Islet of Langerhans (tissue), 1 donor: ENCODE results near the gene SAP30BP.
"Not testable (repeated sequence)": the region's sequence is repeated elsewhere in the genome, so short reads cannot be mapped to it uniquely, and the experiment has no call there.

Experiments
- FAIRE-seq: peaks from one replicate; lab custom pipeline; 2011; peaks lifted over from hg19 to GRCh38; lab: Jason Lieb, UNC

Gene SAP30BP

DNA sequence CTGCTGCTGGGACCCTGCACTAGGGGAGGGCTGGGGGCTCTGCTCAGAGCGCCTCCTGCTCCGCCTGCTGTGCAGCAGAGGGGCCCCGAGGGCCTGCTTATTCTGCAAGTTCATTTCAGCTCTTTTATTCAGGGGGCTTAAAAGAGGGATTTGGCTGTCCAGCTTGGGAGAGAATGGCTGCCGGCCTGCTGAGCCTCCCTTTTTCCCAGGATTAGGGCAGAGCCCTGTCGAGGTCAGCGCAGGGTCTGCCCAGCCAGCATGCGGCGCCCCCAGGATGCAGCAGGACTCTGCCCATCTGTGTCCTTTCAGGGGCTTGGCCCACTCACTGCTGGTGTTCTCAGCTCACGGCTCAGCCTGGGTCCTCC is 32.8 kb upstream of the SAP30BP start:
- no peak for FAIRE-seq

DNA sequence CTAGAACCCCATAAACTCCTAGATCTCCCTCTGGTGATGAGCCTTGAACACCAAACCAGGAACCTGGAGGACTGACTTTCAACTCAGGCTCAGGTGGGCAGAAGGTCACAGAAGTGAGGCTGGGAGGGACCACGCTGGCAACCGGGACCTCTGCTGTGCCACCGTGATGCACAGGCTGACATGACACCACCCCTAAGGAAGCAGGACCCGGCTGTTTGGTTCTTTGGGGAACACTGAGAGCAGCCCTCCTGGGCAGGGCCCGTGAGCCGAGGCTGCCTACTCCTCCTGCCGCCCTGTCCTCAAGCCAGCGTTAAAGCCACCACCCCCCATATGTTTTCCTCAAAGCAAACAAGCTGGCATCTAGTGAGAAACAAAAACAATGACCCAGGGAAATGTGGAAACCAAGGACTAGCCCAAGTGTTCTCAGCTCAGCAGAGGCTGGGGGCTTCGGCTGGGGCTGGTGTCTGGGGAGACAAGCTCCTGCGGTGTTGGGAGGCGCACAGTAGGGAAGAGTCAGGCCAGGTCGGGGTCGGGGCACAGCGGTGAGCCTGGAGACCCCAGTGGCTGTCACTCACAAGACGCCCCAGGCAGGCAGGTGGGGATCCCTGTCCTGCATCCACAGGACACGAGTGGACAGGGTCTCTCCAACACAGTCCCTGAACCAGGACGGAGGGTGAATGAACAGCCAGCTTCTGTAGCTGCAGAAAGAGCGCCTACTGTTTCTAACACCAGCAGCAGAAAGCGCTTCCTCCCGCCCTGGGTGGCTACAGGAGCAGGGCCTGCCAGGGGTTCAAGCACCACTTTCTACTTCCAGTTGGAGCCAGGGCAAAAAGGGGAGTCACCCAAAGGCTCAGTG is 32.2 kb upstream of the SAP30BP start:
- no peak for FAIRE-seq

DNA sequence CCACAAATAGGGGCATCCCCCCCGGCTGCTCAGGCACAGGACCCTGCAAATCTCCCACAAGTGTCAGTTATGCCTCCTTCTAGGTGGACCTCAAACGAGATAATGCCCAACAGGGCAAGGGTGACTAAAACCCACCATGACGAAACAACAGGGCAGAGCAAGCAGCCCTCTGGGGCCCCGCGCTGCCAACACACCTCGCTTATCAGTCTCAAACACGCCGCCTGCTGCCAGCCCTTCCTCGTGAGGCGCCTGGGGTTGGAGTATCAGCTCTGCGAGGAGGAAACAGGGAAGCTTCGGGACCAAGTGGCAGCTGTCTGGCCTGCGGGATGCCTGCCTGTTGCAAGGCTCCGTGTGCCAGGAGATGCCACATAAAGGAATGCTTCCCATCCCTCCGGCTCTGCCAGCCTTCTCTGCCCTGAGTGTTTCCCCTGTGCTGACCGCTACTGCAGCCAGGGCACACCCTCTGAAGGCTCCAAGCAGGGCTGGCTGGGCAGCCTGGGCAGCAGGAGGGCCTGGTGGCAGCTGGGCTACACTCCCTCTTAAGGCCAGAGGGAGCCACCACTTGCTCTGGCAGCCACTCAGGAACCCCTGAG is 31.4 kb upstream of the SAP30BP start:
- no peak for FAIRE-seq

DNA sequence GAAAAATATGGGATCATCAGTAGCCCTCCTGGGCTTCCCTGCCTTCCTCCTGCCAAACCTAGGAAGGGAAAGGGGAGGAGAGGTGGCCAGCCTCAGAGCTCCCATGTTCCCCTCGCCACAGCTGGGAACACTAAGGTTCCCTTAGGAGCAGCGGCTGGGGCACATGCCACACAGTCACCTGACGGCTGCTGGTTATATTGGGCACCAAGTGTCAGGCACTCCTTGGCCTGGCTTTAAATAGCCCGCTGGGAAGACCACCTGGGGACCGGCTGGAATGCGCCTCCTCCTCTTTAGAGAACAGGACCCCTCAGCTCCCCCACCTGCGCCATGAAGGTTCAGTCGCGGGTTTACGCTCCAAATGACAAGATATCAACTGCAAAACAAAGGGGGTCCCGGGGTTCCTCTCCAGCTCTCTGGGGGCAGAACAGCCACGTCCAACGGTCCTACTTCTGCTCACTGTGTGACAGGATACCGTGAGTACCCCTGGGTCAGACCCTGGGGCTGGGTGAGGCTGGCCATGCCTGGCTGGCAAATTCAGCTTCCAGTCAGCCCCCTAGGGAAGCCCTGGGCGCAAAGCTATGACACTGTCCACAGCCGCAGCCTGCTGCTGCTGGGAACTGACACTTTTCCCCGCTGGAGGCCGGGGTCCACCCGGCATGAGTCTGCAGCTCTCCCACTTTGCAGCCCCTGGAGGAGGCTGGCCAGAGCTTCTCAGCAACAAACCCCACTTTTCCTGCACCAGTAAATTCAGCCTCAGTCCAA is 30.6 kb upstream of the SAP30BP start:
- FAIRE-seq, result no peak

DNA sequence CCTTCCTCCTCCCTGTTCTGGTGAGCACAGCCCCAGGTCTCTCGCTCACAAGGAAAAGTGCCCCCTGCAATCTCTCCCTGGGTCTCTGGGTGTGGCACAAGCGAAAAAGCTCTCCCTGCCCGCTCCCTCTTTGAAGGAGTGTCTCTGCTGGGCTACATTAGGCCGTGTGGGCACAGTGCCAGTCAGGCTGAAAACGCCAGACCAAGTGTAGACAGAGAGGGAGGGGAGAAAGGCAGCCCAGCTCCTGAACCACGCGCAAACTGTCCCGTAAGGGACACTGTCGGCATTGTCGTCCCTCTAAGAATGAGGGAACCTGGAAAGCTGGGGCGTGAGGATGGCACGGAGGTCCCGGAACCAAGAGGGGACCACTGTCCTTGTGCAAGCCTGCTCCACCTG is 30.0 kb upstream of the SAP30BP start:
- FAIRE-seq, result no peak

DNA sequence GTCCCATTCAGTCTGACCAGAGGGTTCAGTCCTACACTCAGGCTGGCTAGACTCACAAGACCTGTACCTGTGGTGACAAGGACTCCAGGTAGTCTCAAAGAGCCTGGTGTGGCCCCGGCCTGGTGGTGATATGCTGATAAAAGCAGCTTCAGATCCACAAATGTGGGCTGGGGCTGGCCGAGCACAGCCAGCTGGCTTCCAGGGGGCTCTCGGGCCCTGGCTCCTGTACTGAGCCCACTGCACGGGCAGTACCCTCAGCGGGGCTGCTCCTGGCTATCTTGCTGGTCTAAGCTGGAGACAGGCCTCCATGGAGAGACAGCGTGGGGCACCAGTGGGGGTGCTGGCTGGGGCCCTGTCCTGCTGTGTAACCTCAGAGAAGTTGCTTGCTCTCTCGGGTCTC is 29.6 kb upstream of the SAP30BP start:
- no peak for FAIRE-seq

DNA sequence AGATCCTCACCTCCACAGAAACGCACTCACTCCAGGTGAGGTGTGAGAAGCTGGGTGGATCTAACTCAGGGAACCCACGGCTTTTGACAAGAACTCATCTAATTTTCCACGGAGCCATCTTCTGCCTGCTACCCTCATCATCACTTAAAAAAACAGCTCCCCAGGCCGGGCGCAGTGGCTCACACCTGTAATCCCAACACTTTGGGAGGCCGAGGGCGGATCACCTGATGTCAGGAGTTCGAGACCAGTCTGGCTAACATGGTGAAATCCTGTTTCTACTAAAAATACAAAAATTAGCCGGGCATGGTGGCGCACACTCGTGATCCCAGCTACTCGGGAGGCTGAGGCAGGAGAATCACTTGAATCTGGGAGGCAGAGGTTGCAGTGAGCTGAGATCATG is 29.1 kb upstream of the SAP30BP start:
- not testable (repeated sequence) for FAIRE-seq

DNA sequence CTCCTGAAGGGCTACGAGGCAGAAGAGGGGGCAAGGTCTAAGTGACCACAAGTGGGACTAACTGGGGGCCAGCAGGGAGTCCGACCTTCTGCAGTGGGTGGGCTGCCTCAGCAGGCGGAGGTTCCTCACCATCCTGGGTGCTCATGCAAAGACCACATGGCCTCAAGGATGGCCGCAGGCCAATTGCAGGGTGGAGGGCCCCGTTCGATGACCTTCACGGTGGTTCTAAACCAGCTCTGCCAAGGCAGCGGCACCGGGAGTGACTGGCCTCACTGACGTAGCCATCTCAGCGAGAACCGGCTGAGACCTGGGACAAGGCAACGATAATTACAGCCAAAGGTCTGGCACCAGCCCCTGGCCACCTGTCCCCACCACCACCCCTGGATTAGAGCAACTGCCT is 28.2 kb upstream of the SAP30BP start:
- no peak for FAIRE-seq

DNA sequence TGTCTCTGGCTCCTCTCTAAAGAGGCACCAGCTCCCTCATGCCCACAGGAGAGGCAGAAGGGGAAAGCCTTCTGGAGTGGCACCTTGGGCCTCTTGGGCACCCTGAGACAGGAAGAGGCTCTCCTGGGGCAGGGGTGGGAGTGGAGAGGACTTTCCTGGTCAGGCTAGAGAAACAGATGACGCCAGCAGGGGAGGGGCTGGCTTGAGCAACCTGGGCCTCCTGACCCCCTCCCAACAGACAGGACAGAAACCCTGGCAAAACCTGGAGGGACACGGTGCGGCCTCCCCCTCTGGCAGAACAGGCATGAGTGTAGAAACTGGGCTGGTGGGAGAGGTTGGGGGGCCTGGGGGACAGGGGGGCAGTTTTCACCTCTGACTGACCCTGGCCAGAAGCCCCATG is 27.8 kb upstream of the SAP30BP start:
- FAIRE-seq, result no peak

DNA sequence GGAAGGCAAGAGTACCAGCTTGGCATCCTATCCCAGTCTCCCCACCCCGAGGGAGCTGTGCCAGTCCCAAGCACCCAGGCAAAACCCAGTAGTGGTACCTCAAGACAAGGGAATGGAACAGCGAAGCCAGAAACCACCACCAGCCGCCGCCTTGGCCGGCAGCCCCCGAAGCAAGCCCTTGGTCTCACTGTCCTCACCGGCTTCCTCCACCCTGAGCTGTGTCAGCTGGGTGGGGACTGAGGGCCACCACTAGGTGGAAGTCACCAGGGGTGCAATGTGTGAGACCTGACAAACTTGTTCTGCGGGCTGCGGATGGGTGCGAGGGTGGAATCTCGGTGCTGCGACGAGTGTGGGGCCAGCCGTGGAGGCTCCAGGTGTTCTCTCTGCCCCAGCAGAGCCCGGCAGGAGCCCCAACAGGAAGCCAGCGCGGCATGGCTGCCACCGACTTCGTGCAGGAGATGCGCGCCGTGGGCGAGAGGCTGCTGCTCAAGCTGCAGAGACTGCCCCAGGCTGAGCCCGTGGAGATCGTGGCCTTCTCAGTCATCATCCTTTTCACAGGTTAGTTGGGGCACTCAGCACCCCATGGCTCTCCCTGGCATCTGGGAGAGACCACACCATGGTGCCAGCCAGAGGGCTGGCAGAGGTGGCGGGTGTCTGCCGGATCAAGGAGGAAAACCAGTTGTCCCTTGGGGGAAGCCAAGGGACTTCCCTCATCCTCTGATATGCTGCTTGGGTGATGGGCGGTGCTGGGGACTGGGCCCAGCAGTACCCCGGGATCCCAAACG is 27.2 kb upstream of the SAP30BP start:
- FAIRE-seq, result no peak

DNA sequence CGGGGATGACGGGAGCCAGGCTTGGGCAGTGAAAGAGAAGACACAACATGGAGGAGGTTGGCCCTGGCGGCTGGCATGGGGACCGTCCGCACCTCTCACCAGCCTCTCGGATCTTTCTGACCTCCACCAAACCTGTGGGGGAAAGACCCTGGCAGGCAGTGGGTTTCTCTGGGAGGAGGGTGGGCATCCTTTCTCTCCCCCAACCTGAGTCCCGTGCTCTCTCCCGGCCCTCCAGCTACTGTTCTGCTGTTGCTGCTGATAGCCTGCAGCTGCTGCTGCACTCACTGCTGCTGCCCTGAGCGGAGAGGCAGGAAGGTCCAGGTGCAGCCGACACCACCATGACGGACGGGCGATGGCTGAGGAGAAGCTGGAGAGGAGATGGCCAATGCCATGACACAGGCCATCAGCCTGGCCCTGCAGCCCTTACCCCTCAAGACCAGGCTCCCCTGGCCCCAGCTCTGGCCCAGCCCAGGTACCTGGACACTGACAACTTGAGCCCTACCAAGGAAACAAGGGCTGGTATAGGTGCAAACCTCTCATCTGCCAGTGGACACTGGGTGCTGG is 26.5 kb upstream of the SAP30BP start:
- FAIRE-seq, result no peak

DNA sequence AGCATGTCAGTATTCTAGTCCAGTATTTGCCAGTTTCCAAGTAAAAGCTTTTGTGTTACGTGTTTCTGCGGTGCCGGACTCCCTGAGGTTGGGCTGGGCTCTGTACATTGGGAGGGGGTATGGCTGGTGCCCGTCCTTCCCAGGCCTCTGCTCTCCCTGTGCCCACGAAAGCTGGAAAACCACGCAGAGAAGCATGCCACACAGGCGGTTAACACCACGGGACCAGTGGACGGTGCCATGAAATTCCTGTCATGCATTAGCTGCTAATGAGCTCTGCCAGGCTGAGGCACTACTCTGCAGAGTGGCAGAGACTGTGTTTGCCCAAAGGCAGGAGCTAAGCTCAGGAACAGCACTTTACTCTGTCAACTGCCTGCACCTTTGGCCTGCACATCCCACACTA is 25.8 kb upstream of the SAP30BP start:
- FAIRE-seq, result peak; percentile 5

DNA sequence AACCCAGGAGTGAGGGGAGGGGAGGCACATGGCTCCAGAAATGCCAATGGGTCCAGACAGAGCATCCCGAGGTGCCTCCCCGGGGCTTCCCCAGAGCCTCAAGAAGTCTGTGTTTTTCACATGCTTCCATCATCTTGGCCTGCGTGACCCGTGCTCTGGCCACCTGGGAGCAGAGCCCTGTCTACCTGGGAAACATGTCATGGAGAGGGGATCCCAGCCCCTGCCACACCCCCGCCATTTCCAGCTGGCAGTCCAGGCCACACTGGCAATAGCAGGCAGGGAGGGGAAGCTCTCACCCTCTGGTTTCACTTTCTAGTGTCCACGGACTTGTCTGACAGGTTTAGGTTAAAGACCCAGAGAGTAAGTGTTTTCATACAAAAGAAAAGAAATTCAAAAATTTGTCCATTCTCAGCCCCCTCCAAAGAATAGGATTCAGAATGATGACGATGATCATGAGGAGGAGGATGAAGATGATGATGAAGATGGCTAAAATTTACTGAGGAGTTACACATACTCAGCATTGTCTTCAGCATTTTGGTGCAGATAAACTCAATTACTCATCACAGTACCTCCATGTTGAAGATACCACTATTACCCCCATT is 24.9 kb upstream of the SAP30BP start:
- no peak for FAIRE-seq

DNA sequence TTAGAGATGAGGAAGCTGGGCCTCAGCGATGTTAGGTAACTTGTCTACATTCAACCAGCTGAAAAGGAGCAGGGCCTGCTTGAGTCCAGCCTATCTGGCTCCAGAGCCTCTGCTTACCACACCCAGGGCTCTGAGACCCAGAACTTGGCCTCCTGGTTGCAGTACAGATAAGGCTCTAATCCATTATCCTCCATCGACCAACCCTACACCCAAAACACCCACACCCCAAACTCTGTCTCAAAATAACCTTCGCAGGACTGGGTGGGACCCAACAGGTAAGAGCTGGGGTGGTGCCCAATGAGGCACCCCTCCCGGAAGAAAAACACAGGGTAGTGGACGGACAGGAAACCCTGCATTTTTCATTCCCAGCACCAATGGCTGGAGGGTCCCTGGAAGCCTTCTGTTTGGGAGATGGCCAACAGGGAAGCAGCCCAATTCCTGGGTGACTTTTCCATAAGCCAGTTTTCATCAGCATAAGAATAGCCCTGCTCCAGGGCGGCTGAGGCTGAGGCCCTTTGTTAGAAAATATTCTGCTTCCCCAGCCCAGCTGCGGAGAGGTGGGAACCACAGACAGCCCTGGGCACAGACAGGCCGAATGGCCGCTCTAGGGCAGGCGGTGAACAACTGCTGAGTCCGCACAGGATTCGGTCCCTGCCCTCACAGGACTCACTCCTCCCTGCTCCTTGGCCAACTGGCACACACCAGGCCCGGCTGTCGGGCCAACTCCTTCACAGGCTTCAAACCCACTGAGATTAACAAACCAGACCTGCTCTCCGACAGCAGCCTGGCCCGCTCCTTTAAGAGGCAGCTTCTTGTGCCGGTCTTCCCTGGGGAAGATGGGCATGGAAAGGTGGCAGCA is 24.1 kb upstream of the SAP30BP start:
- FAIRE-seq, result no peak

DNA sequence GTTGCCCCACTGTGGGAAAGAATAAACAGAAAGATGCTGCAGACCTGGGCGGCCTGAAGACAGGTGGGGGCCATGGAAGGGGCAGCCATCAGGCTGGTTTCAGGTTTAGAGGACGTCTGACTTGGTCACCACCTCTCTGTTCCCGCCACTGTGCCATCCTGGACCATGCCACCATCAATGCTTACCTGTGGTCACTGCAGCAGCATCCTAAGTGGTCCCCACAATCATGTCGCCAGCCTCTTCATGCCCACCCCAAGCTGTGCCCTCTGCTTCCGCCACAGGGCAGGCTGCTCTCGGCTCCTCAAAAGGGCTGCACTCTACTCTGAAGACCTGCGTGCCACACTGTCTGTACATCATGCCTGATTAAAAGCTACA is 23.5 kb upstream of the SAP30BP start:
- FAIRE-seq, result no peak

DNA sequence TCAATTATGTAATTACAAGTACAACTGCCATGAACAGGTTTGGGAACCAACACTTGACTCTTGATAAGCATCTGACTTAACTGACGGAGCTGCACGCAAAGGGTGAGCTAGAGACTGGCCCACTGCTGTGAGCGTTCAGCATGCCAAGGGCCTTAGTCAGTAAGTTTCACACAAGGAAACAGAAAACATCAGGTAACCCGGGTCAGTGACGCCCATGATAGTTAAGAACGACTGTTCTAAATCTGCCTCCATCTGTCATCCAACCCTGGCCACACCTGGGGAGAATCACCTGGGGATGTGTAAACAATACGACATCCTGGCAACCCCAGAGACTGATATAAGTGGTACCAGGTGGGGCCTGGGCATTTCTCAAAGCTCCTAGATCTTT is 21.6 kb upstream of the SAP30BP start:
- FAIRE-seq, result peak; percentile 99

DNA sequence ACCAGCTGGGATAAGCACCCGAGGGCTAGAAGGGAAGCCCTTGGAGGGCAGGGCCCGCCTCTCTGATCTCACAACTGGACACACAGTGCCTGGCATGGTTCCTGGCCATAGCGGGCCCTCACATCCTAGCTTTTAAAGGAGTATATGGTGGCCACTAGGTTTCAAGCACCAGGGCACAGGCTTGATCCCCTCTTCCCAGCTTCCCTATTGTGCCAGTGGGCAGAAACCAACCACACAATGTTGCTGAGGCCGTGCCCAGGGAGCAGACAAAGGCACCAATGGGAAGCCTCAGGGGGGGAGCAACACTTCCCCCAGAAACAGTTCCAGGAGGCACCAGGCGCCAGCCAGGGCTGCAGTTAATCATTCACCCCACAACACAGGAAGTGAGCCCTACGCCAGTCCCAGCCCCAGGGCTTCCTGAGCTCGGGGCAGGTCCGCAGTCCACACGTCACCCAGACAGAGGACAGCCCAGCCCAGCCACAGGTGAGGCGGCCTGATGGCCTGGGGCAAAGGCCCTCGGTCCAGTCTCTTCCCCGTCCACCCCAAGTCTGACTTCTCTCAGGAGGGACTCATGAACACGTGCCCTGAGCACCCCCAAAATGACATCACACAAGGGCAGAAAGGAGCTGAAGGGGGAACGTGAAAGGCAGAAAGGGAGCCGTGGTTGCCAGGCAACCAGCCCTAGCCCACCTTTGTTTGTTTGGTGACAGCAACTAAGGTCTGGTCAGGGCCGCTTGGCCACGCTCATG is 21.1 kb upstream of the SAP30BP start:
- FAIRE-seq, result peak; percentile 76

DNA sequence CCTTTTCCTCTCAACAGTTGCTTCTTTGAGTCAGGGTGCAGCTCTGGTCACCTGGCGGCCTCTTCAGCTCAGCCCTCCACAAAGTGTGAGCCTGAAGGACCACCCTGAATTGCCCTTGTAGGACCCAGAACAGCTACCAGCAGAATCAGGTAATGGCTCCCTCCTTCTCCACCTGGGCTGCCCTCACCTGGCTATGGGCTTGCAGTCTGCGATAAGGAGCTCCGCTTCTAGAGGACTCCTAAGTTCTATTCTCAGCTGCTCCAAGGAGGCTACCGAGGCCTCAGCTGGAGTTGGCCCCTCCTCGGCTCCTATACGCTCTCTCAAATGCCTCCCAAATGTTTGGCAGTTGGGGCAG is 20.5 kb upstream of the SAP30BP start:
- FAIRE-seq, result no peak

DNA sequence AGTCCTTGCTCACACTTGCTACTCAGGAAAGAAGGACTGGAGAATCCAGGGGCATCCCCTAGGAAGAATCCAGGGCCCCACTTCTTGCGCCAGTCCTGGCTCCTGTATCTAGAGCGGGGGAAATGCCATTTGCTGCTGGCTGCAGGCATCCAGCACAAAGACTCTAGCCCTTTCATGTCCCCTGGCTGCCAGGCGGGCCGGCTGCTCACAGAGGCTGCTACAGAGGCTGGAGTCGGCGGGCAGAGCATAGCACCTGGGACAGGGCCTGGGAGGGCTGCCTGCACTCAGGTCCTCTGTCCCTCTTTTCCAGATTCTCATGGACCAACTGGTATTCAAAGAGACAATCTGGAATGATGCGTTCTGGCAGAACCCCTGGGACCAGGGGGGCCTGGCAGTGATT is 20.1 kb upstream of the SAP30BP start:
- no peak for FAIRE-seq

DNA sequence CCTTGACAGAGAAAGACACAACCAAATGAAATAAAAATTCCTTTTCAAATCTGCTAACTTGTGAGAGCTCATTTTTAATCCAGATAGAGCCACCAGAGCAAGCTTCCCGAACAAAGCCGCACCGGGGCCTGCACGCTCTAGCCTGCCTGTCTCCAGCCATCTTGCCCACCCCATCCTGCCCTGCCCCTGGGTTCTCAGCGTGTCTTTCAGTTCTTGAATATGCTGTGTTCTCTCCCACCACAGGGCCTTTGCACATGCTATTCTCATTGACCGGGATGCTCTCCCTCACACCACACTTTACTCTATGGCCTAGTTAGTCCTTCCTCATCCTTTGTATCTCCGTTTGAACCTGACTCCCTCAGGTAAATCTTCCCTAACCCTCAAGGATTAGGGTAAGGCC is 19.2 kb upstream of the SAP30BP start:
- FAIRE-seq, result no peak
